Endothelial cell of hepatic sinusoid (primary cell): Measurements from ENCODE around the gene GAGE12H.
"Not testable (repeated sequence)": the region's sequence is repeated elsewhere in the genome, so short reads cannot be mapped to it uniquely, and the experiment has no call there.

ENCODE experiments used
- in situ Hi-C: cut with HindIII; loops from 2 replicates; pipeline ENCODE4 v1.10.0; 2017; ENCODE audit warnings: low sequenced_read_pairs

Gene GAGE12H, protein sequence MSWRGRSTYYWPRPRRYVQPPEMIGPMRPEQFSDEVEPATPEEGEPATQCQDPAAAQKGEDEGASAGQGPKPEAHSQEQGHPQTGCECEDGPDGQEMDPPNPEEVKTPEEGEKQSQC

DNA sequence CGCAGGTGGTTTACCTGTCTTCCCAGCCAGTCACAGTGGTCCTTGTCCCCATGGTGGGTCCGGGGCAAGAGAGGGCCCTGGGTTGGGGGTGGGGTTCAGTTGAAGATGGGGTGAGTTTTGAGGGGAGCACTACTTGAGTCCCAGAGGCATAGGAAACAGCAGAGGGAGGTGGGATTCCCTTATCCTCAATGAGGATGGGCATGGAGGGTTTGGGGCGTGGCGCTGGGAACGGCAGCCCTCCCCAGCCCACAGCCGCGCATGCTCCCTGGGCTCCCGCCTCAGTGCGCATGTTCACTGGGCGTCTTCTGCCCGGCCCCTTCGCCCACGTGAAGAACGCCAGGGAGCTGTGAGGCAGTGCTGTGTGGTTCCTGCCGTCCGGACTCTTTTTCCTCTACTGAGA is at the start of gene GAGE12H:
GAGE12H (plus strand) TSS at position 301 of the 400 bp plus-strand sequence. CDS start 1,155 bp downstream, outside the sequence.
- in situ Hi-C loops = not testable (repeated sequence)

DNA sequence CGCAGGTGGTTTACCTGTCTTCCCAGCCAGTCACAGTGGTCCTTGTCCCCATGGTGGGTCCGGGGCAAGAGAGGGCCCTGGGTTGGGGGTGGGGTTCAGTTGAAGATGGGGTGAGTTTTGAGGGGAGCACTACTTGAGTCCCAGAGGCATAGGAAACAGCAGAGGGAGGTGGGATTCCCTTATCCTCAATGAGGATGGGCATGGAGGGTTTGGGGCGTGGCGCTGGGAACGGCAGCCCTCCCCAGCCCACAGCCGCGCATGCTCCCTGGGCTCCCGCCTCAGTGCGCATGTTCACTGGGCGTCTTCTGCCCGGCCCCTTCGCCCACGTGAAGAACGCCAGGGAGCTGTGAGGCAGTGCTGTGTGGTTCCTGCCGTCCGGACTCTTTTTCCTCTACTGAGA is 47.9 kb upstream of the GAGE12H start, which contains the start of gene GAGE12C:
GAGE12C (plus strand) TSS at position 301 of the 400 bp plus-strand sequence. CDS start 1,155 bp downstream, outside the sequence.
- in situ Hi-C loops = not testable (repeated sequence)

DNA sequence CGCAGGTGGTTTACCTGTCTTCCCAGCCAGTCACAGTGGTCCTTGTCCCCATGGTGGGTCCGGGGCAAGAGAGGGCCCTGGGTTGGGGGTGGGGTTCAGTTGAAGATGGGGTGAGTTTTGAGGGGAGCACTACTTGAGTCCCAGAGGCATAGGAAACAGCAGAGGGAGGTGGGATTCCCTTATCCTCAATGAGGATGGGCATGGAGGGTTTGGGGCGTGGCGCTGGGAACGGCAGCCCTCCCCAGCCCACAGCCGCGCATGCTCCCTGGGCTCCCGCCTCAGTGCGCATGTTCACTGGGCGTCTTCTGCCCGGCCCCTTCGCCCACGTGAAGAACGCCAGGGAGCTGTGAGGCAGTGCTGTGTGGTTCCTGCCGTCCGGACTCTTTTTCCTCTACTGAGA is 38.3 kb upstream of the GAGE12H start, which contains the start of gene GAGE12D:
GAGE12D (plus strand) TSS at position 301 of the 400 bp plus-strand sequence. CDS start 1,155 bp downstream, outside the sequence.
- in situ Hi-C loops = not testable (repeated sequence)

DNA sequence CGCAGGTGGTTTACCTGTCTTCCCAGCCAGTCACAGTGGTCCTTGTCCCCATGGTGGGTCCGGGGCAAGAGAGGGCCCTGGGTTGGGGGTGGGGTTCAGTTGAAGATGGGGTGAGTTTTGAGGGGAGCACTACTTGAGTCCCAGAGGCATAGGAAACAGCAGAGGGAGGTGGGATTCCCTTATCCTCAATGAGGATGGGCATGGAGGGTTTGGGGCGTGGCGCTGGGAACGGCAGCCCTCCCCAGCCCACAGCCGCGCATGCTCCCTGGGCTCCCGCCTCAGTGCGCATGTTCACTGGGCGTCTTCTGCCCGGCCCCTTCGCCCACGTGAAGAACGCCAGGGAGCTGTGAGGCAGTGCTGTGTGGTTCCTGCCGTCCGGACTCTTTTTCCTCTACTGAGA is 28.8 kb upstream of the GAGE12H start, which contains the start of gene GAGE12E:
GAGE12E (plus strand) TSS at position 301 of the 400 bp plus-strand sequence. CDS start 1,155 bp downstream, outside the sequence.
- in situ Hi-C loops = not testable (repeated sequence)

DNA sequence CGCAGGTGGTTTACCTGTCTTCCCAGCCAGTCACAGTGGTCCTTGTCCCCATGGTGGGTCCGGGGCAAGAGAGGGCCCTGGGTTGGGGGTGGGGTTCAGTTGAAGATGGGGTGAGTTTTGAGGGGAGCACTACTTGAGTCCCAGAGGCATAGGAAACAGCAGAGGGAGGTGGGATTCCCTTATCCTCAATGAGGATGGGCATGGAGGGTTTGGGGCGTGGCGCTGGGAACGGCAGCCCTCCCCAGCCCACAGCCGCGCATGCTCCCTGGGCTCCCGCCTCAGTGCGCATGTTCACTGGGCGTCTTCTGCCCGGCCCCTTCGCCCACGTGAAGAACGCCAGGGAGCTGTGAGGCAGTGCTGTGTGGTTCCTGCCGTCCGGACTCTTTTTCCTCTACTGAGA is 19.2 kb upstream of the GAGE12H start, which contains the start of gene GAGE12F:
GAGE12F (plus strand) TSS at position 301 of the 400 bp plus-strand sequence. CDS start 1,155 bp downstream, outside the sequence.
- in situ Hi-C loops = not testable (repeated sequence)

DNA sequence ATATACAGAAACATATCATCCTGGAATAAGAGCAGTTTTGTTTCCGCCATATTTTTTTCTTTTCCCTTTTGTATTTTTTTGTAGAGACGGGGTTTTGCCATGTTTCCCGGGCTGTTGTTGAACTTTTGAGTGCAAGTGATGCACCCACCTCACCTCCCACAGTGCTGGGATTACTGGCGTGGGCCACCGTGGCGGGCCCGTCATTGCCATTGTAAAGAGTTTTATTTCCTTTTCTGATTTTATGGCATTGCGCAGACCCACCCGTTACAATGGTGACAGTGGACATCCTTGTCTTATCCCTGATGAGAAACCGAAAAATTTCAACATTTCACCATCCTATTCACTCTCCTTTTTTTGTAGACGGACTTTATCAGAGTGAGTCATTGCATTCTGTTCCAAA is 11.0 kb upstream of the GAGE12H start:
- in situ Hi-C loops = not testable (repeated sequence)

DNA sequence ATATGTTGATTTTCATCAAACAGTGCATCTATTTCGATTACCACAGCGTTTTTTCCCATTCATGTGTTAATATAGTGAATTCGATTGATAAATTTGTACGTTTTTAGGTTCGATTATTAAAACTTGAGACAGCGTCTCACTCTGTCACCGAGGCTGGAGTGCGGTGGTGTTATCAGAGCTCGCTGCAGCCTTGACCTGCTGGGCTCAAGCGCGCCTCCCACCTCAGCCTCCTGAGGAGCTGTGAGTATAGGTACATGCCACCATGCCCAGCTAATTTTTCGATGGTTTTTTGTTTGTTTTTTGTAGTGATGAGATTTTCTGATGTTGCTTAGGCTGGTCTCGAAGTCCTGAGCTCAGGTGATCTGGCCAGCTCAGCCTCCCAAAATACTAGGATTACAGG is 10.6 kb upstream of the GAGE12H start:
- in situ Hi-C loops = not testable (repeated sequence)

DNA sequence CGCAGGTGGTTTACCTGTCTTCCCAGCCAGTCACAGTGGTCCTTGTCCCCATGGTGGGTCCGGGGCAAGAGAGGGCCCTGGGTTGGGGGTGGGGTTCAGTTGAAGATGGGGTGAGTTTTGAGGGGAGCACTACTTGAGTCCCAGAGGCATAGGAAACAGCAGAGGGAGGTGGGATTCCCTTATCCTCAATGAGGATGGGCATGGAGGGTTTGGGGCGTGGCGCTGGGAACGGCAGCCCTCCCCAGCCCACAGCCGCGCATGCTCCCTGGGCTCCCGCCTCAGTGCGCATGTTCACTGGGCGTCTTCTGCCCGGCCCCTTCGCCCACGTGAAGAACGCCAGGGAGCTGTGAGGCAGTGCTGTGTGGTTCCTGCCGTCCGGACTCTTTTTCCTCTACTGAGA is 9.6 kb upstream of the GAGE12H start, which contains the start of gene GAGE12G:
GAGE12G (plus strand) TSS at position 301 of the 400 bp plus-strand sequence. CDS start 1,155 bp downstream, outside the sequence.
- in situ Hi-C loops = not testable (repeated sequence)

DNA sequence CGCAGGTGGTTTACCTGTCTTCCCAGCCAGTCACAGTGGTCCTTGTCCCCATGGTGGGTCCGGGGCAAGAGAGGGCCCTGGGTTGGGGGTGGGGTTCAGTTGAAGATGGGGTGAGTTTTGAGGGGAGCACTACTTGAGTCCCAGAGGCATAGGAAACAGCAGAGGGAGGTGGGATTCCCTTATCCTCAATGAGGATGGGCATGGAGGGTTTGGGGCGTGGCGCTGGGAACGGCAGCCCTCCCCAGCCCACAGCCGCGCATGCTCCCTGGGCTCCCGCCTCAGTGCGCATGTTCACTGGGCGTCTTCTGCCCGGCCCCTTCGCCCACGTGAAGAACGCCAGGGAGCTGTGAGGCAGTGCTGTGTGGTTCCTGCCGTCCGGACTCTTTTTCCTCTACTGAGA is 9.4 kb downstream of the GAGE12H start, which contains the start of gene GAGE2A:
GAGE2A (plus strand) TSS at position 301 of the 400 bp plus-strand sequence. CDS start 1,155 bp downstream, outside the sequence.
- in situ Hi-C loops = not testable (repeated sequence)

DNA sequence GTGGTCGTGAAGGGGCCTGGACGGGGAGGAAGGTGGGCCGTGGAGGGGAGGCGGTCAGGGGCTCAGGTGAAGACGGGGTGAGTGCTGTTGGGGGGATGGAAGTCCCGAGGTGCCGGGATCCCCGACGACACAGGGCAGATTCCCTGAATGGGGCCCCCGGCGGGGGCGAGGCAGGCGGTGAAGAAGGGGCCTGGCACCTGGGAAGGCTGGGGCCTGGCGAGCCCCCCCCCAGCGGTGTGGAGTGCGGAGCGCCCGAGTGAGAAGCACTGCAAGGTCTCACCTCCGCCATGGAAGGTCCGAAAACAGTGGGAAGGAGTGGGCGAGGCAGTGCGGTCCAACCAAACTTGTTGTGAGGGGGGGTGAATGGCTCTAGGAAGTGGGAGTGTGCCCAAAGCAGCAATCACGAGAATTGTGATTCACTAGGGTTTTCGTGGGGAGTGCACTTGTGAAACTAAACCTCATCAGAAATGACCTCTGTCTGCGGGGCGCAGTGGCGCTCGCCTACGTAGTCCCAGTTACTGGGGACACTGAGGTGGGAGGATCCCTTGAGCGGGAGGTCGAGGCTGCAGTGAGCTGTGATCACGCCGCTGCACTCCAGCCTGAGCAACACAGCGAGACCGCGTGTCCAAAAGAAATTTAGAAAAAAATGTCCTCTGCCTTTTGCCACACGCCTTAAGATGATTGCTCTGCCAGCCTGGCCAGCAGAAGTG is 10.2 kb downstream of the GAGE12H start:
- in situ Hi-C loops = not testable (repeated sequence)

DNA sequence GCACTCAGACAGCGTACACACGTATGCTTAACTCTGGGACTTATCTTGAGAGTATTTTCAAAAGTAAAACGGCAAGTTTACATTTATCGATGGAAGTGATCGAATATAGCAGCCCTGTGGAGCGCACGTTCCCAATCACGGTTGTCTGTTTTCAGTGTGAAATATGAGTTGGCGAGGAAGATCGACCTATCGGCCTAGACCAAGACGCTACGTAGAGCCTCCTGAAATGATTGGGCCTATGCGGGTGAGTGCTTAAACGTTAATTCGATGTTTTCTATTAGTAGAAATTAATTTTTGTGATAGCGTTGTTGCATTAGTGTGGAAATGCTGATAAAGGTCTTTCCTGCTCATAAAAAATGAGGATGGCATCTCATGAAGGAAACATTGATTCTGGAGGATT is 10.7 kb downstream of the GAGE12H start:
- in situ Hi-C loops = not testable (repeated sequence)

DNA sequence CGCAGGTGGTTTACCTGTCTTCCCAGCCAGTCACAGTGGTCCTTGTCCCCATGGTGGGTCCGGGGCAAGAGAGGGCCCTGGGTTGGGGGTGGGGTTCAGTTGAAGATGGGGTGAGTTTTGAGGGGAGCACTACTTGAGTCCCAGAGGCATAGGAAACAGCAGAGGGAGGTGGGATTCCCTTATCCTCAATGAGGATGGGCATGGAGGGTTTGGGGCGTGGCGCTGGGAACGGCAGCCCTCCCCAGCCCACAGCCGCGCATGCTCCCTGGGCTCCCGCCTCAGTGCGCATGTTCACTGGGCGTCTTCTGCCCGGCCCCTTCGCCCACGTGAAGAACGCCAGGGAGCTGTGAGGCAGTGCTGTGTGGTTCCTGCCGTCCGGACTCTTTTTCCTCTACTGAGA is 19.0 kb downstream of the GAGE12H start, which contains the start of gene GAGE1:
GAGE1 (plus strand) TSS at position 301 of the 400 bp plus-strand sequence. CDS start 1,155 bp downstream, outside the sequence.
- in situ Hi-C loops = not testable (repeated sequence)

DNA sequence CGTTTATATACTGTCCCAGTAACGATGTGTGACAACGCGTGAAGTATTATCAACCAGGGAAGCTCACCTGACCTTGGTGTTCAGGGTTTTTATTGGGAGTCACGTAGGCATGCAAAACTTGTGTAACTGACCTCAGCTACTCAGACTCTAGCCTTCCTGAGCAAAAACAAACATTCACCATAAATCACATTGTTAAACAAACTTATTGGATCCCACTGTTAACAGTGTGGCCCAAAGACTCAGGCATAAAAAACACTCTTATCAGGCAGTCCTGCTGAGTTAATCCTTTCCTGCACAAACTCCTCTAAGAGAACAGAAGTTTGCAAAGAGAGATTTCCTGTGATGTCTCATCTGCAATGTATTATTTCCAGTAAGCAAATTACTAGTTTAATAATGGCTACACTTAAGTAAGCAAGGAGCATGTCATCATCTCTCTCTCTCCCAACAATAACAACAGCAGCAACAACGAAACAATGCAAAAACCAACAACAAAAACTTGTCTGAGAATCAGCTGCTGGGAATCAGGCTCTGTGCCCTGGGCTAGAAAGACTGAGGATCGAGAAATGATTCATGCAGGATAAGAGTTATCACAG is 31.1 kb downstream of the GAGE12H start:
- in situ Hi-C loops = no loop called here

DNA sequence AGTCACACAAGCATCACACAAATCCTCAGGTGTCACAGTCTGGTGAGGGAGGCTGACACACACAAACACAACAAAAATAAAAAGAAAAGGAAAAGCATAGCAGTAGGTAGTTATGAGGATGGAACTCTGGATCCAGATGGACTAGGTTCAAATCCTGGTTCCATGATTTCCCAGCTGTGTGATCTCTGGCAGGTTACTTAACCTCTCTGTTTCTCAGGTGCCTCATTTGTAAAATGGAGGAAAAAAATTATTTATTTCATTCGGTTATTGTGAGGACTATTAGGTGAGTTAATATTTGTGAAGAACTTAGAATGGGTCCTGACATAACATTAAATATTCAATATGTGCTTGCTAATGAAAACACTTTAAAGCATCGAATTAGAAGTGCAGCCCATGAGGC is 38.8 kb downstream of the GAGE12H start:
- in situ Hi-C loops = no loop called here

DNA sequence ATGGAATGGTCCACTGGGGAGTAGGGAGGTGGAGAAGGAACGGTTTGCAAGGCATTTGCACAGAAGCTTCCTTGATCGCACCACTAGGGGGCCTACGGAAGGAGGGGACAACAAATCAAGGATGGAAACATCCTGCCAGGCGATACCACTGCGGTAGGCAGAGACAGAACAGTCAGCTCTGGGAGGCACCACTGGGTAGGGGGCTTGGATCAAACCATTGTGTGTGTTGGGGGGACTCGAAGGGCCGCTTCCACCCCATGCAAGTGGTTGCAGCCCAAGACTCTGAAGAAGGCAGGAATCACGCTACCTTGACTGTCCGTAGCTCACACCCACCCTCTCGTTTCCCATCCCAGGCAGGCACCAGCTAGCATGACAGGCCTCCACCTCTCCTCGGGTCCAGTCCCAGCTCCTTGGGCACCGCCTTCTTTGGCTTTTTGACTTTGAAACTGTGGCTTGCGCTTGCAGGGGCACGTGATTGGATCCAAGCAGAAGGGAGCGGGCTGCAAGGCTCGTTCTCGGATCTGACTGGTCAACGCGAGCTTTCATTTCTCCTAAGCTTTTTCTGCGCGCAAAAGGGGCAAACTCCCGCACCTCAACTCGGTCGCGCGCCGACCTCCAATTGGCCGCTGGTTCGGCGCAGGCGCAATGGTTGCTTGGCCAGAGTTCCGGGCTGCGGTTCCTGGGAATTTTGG is 47.5 kb downstream of the GAGE12H start:
- in situ Hi-C loops = no loop called here
